ENCODE data around the gene CNTNAP3. TPM values are rescaled to one million over a fixed set of nuclear protein-coding genes. Genes with fewer than 3 reads are reported as not detected.
"Not testable (repeated sequence)": the region's sequence is repeated elsewhere in the genome, so short reads cannot be mapped to it uniquely, and the experiment has no call there.

The CNTNAP3 gene
- total RNA-seq, 4 donors from 2014 or later = 7.9 to 11.5 (median 9.3) TPM

GRCh38 chr9:39028855-39029254, 259.1 kb downstream of the CNTNAP3 start:
- H3K9me3 ChIP-seq; DNase-seq; H3K27ac ChIP-seq; H3K27me3 ChIP-seq; intact Hi-C loops (cut with DNase I); H3K4me1 ChIP-seq; H3K36me3 ChIP-seq; H3K4me3 ChIP-seq (replicated peaks in 1 of 3): not testable (repeated sequence)
- WGBS, 2 donors = 76 to 77% methylated on average over 5 of the region's 5 CpGs

- H3K4me3 ChIP-seq (replicated peaks in 1 of 3); H3K27ac ChIP-seq; intact Hi-C loops (cut with DNase I); H3K9me3 ChIP-seq; H3K27me3 ChIP-seq; H3K4me1 ChIP-seq; H3K36me3 ChIP-seq; DNase-seq: not testable (repeated sequence)
- WGBS, 2 donors = 90 to 93% methylated on average over 7 of the region's 7 CpGs
Measured at GRCh38 chr9:39028168-39028567, 259.8 kb downstream of the CNTNAP3 start.

- H3K27me3 ChIP-seq; H3K4me3 ChIP-seq (replicated peaks in 1 of 3); H3K27ac ChIP-seq; H3K4me1 ChIP-seq; H3K9me3 ChIP-seq; H3K36me3 ChIP-seq; intact Hi-C loops (cut with DNase I); DNase-seq: not testable (repeated sequence)
- 83 to 87% methylated on average over 4 of the region's 4 CpGs for WGBS, 2 donors
Measured at GRCh38 chr9:39025911-39026588, 261.9 kb downstream of the CNTNAP3 start.

Small RNA genes within 50 kb of the gene (small RNA-seq; reads per million reads assigned to genes)
- gene RN7SL640P = not detected

Other genes starting within 250 kb of the CNTNAP3 start
- not detected for gene SPATA31A1, start 67.5 kb upstream of the CNTNAP3 start, total RNA-seq

Data from thyroid gland (tissue), 4 donors.